Parathyroid adenoma (tissue), 2 donors: ENCODE data around the gene ARFIP2.

Source experiments
- H2AFZ ChIP-seq: fragments of 300-600 bp; sonication (generic); one replicate; pipeline ENCODE4 v1.7.0; 2017; ENCODE audit warnings: antibody characterized with exemption, mild to moderate bottlenecking
- H3K27ac ChIP-seq: fragments of 300-600 bp; sonication (generic); one replicate; pipeline ENCODE4 v1.7.0; 2017
- H3K27me3 ChIP-seq: fragments of 300-600 bp; sonication (generic); one replicate; pipeline ENCODE4 v1.7.0; 2017; ENCODE audit warnings: low read length; ENCODE audit not compliant: control insufficient read depth, insufficient read depth
- H3K36me3 ChIP-seq: fragments of 300-600 bp; sonication (generic); one replicate; pipeline ENCODE4 v1.7.0; 2017; ENCODE audit warnings: low read length; ENCODE audit not compliant: control insufficient read depth, insufficient read depth
- H3K4me1 ChIP-seq: fragments of 300-600 bp; sonication (generic); one replicate; pipeline ENCODE4 v1.7.0; 2017; ENCODE audit warnings: control low read depth
- H3K4me2 ChIP-seq: fragments of 300-600 bp; sonication (generic); one replicate; pipeline ENCODE4 v1.7.0; 2017; ENCODE audit warnings: low read length
- H3K4me3 ChIP-seq: fragments of 300-600 bp; sonication (generic); one replicate; pipeline ENCODE4 v1.7.0; 2017; ENCODE audit warnings: low read depth, low read length
- H3K79me2 ChIP-seq: fragments of 300-600 bp; sonication (generic); one replicate; pipeline ENCODE4 v1.7.0; 2017; ENCODE audit warnings: control low read depth
- H3K9ac ChIP-seq: fragments of 300-600 bp; sonication (generic); one replicate; pipeline ENCODE4 v1.7.0; 2017; ENCODE audit warnings: mild to moderate bottlenecking
- H3K9me3 ChIP-seq: fragments of 300-600 bp; sonication (generic); one replicate; pipeline ENCODE4 v1.7.0; 2017; ENCODE audit warnings: low read length; ENCODE audit not compliant: control insufficient read depth
- TF ChIP-seq, protein P1 (sequence below): fragments of 300-600 bp; sonication (generic); IDR thresholded peaks from one replicate; pipeline ENCODE4 v1.7.0; 2017; ENCODE audit warnings: antibody characterized with exemption, mild to moderate bottlenecking
- donor health status: primary hyperparathyroidism.

ARFIP2 gene

GRCh38 chr11:6504166-6504565 lies 23.0 kb upstream of the ARFIP2 start:
- no peak overlapping the region for H3K4me2 ChIP-seq
- no peaks in the 10 kb centered on the region for H3K27me3 ChIP-seq
- H3K9ac ChIP-seq = no peak overlapping the region
- TF ChIP-seq, protein P1, sequence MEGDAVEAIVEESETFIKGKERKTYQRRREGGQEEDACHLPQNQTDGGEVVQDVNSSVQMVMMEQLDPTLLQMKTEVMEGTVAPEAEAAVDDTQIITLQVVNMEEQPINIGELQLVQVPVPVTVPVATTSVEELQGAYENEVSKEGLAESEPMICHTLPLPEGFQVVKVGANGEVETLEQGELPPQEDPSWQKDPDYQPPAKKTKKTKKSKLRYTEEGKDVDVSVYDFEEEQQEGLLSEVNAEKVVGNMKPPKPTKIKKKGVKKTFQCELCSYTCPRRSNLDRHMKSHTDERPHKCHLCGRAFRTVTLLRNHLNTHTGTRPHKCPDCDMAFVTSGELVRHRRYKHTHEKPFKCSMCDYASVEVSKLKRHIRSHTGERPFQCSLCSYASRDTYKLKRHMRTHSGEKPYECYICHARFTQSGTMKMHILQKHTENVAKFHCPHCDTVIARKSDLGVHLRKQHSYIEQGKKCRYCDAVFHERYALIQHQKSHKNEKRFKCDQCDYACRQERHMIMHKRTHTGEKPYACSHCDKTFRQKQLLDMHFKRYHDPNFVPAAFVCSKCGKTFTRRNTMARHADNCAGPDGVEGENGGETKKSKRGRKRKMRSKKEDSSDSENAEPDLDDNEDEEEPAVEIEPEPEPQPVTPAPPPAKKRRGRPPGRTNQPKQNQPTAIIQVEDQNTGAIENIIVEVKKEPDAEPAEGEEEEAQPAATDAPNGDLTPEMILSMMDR = no peak
- no peaks in the 10 kb centered on the region for H3K9me3 ChIP-seq
- no peak overlapping the region for H2AFZ ChIP-seq
- H3K4me3 ChIP-seq = no peak overlapping the region
- H3K4me1 ChIP-seq = no peaks in the 10 kb centered on the region
- no peak overlapping the region for H3K27ac ChIP-seq
- H3K79me2 ChIP-seq = no peaks in the 10 kb centered on the region
- no peaks in the 10 kb centered on the region for H3K36me3 ChIP-seq

- no peaks in the 10 kb centered on the region for H3K79me2 ChIP-seq
- H3K27ac ChIP-seq = no peak overlapping the region
- H2AFZ ChIP-seq = no peak overlapping the region
- H3K4me3 ChIP-seq = no peak overlapping the region
- H3K9ac ChIP-seq = no peak overlapping the region
- no peaks in the 10 kb centered on the region for H3K27me3 ChIP-seq
- TF ChIP-seq, protein P1 = no peak
- no peak overlapping the region for H3K4me2 ChIP-seq
- no peaks in the 10 kb centered on the region for H3K9me3 ChIP-seq
- no peaks in the 10 kb centered on the region for H3K4me1 ChIP-seq
- no peaks in the 10 kb centered on the region for H3K36me3 ChIP-seq
These were observed 21.3 kb upstream of the ARFIP2 start for GRCh38 chr11:6502382-6502781.

DNA sequence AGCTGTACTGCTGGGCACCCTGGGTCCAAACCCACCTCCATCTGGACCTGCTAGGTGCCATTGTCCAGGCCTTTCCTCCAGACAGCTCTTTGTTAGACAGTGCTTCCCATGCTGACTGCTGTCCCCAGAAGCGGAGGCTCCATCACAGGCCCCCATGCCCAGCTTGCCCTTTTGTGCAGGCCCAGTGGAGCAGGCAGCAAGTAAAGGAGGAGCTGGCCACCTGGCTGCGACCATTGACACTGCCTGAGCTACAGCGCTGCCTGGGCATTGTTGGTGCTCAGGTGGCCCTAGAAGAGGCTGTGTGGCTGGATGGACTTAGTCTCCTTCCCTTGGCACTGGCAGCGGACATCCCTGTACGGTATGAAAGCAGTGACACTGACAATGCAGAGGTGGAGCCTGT lies 17.4 kb upstream of the ARFIP2 start:
- Histone ChIP-seq H3K9ac (no peak overlapping the region), H3K27me3 (no peaks in the 10 kb centered on the region), H2AFZ (no peak overlapping the region), H3K27ac (no peak overlapping the region), H3K36me3 (no peaks in the 10 kb centered on the region), H3K4me1 (no peaks in the 10 kb centered on the region), H3K9me3 (no peaks in the 10 kb centered on the region), H3K4me3 (no peak overlapping the region), H3K79me2 (no peaks in the 10 kb centered on the region), H3K4me2 (no peak overlapping the region)
- TF ChIP-seq, protein P1 = no peak

- H2AFZ ChIP-seq = no peak overlapping the region
- no peaks in the 10 kb centered on the region for H3K27me3 ChIP-seq
- H3K79me2 ChIP-seq = no peaks in the 10 kb centered on the region
- H3K27ac ChIP-seq = no peak overlapping the region
- no peaks in the 10 kb centered on the region for H3K36me3 ChIP-seq
- no peak overlapping the region for H3K4me2 ChIP-seq
- no peaks in the 10 kb centered on the region for H3K4me1 ChIP-seq
- no peaks in the 10 kb centered on the region for H3K9me3 ChIP-seq
- H3K9ac ChIP-seq = no peak overlapping the region
- TF ChIP-seq, protein P1 = no peak
- H3K4me3 ChIP-seq = no peak overlapping the region
These were observed 17.0 kb upstream of the ARFIP2 start for GRCh38 chr11:6498121-6498520.

GRCh38 chr11:6497069-6497839 lies 16.1 kb upstream of the ARFIP2 start, which contains the start of gene DNHD1:
TSS of gene DNHD1 (plus strand) at chr11:6497280. CDS start at chr11:6498216, 936 bp downstream.
- H3K36me3 ChIP-seq = no peaks in the 10 kb centered on the region
- H3K4me1 ChIP-seq = no peaks in the 10 kb centered on the region
- TF ChIP-seq, protein P1 = no peak
- no peak within 1 kb of the TSS for H3K9ac ChIP-seq
- no peak within 1 kb of the TSS for H3K4me2 ChIP-seq
- no peaks in the 10 kb centered on the region for H3K9me3 ChIP-seq
- H3K4me3 ChIP-seq = no peak within 1 kb of the TSS
- H3K79me2 ChIP-seq = no peaks in the 10 kb centered on the region
- H3K27ac ChIP-seq = no peak within 1 kb of the TSS
- H3K27me3 ChIP-seq = no peaks in the 10 kb centered on the region
- H2AFZ ChIP-seq = no peak within 1 kb of the TSS
